Neural cell (in vitro differentiated cells): ENCODE results near the gene GBP2. TPM values are rescaled to one million over a fixed set of nuclear protein-coding genes. Genes with fewer than 3 reads are reported as not detected.

Experiments
- H2AFZ ChIP-seq: fragments of 200-600, 300-800 bp; sonication (generic), shearing (Covaris generic); 2 replicates; pipeline ENCODE4 v1.6.0; 2014; ENCODE audit warnings: low read depth, mild to moderate bottlenecking, antibody characterized with exemption, low read length, moderate library complexity
- H3F3A ChIP-seq: fragments of 200-600 bp; shearing (Covaris generic); 2 replicates; pipeline ENCODE4 v1.6.1; 2016; ENCODE audit warnings: mild to moderate bottlenecking, moderate library complexity, mixed read lengths, antibody characterized with exemption, low read length; ENCODE audit not compliant: insufficient read depth, poor library complexity, severe bottlenecking
- H3K27ac ChIP-seq: fragments of 200-600, 300-800 bp; sonication (generic), shearing (Covaris generic); 2 replicates; pipeline ENCODE4 v1.5.1; 2014; ENCODE audit warnings: mild to moderate bottlenecking, low read length, moderate library complexity
- H3K27me3 ChIP-seq: fragments of 300-800, 200-600 bp; sonication (generic), shearing (Covaris generic); 2 replicates; pipeline ENCODE4 v1.6.0; 2014; ENCODE audit warnings: mild to moderate bottlenecking, low read depth, low read length, moderate library complexity; ENCODE audit not compliant: insufficient read depth
- H3K36me3 ChIP-seq: fragments of 300-800, 200-600 bp; sonication (generic), shearing (Covaris generic); 2 replicates; pipeline ENCODE4 v1.5.1; 2014; ENCODE audit warnings: mild to moderate bottlenecking, antibody characterized with exemption, low read length, moderate library complexity; ENCODE audit not compliant: insufficient read depth
- H3K4me2 ChIP-seq: fragments of 300-800, 200-600 bp; sonication (generic), shearing (Covaris generic); 2 replicates; pipeline ENCODE4 v1.6.0; 2014; ENCODE audit warnings: mild to moderate bottlenecking, low read length
- H3K4me3 ChIP-seq: fragments of 300-800, 200-600 bp; sonication (generic), shearing (Covaris generic); 2 replicates; pipeline ENCODE4 v1.5.1; 2014; ENCODE audit warnings: mild to moderate bottlenecking, low read length, moderate library complexity
- H3K79me2 ChIP-seq: fragments of 200-600 bp; shearing (Covaris generic); replicated peaks from 2 replicates; pipeline ENCODE4 v1.6.0; 2014; ENCODE audit warnings: mild to moderate bottlenecking, low read length, moderate library complexity; ENCODE audit not compliant: insufficient read depth
- H3K9ac ChIP-seq: fragments of 300-800, 200-600 bp; sonication (generic), shearing (Covaris generic); 2 replicates; pipeline ENCODE4 v1.6.1; 2016; ENCODE audit warnings: mild to moderate bottlenecking, low read length, mixed read lengths
- H3K9me2 ChIP-seq: fragments of 200-600 bp; shearing (Covaris generic); 2 replicates; pipeline ENCODE4 v1.6.1; 2016; ENCODE audit warnings: mild to moderate bottlenecking, low read length, mixed read lengths; ENCODE audit not compliant: insufficient read depth
- H3K9me3 ChIP-seq: fragments of 200-600, 300-800 bp; sonication (generic), shearing (Covaris generic); 2 replicates; pipeline ENCODE4 v1.6.1; 2016; ENCODE audit warnings: mild to moderate bottlenecking, mixed run types, low read length, moderate library complexity, mixed read lengths
- H4K20me1 ChIP-seq: fragments of 200-600 bp; shearing (Covaris generic); 2 replicates; pipeline ENCODE4 v1.6.1; 2016; ENCODE audit warnings: mild to moderate bottlenecking, mixed run types; ENCODE audit not compliant: insufficient read depth
- EP300 ChIP-seq: fragments of 450-650 bp; conservative IDR thresholded peaks from 2 replicates; pipeline ENCODE4 v1.6.1; 2014; ENCODE audit warnings: antibody characterized with exemption, mild to moderate bottlenecking, moderate library complexity; ENCODE audit not compliant: poor library complexity, severe bottlenecking
- EZH2 ChIP-seq: fragments of 200-600, 300-800 bp; shearing (Covaris generic), sonication (generic); IDR thresholded peaks from 2 replicates; pipeline ENCODE4 v1.6.1; 2014; ENCODE audit warnings: antibody characterized with exemption, low read length, borderline replicate concordance, mild to moderate bottlenecking; ENCODE audit not compliant: insufficient read depth, poor library complexity, severe bottlenecking
- MXI1 ChIP-seq: fragments of 450-650 bp; conservative IDR thresholded peaks from 2 replicates; pipeline ENCODE4 v1.6.1; 2014; ENCODE audit warnings: antibody characterized with exemption, mild to moderate bottlenecking; ENCODE audit not compliant: poor library complexity, severe bottlenecking
- POLR2AphosphoS5 ChIP-seq: IDR thresholded peaks from 2 replicates; pipeline ENCODE4 v1.6.1; 2012
- RAD21 ChIP-seq: fragments of 450-650 bp; conservative IDR thresholded peaks from 2 replicates; pipeline ENCODE4 v1.6.1; 2014; ENCODE audit warnings: antibody characterized with exemption, mild to moderate bottlenecking, moderate library complexity
- SMC3 ChIP-seq: fragments of 450-650 bp; conservative IDR thresholded peaks from 2 replicates; pipeline ENCODE4 v1.6.1; 2014; ENCODE audit warnings: antibody characterized with exemption, mild to moderate bottlenecking, moderate library complexity; ENCODE audit not compliant: poor library complexity
- polyA plus RNA-seq: library from polyadenylated mRNA; depleted of rRNA; stranded (reverse); fragments of >200 nt; gene quantifications from 2 replicates; pipeline ENCODE4 v1.2.3, GENCODE V29; 2014
- TF ChIP-seq, protein P1 (sequence below): fragments of 450-650 bp; IDR thresholded peaks from 2 replicates; pipeline ENCODE4 v1.5.1; 2014; ENCODE audit warnings: antibody characterized with exemption, mild to moderate bottlenecking, moderate library complexity; ENCODE audit not compliant: poor library complexity, severe bottlenecking
- TF ChIP-seq, protein P2 (sequence below): IDR thresholded peaks from 2 replicates; pipeline ENCODE4 v1.6.1; 2012; ENCODE audit warnings: borderline replicate concordance

Gene GBP2
- polyA plus RNA-seq, 1 donor from 2014 or later = not detected

DNA sequence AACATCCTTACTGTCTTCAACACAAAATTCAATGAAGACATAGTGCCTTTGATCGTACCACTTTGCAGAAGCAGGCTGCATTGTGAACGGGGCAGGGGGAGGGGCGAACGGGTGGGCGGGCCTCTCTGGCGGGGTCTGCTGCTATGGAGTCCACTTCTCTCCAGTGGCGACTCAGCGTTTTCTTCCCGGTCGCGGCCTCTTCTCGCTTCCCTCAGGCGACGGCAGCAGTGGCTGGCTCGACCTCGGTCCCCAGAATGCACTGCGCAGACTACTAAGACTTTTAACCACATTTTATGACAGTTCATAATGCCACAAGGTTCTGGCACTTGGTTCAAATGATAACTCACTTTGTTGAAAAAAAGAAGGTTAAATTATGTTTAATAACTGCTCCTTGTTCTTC lies 21.2 kb downstream of the GBP2 start:
- Histone ChIP-seq H3K4me3 (no peak overlapping the region), H2AFZ (no peak overlapping the region), H3K9me2 (no peaks in the 10 kb centered on the region), H3K79me2 (no peaks in the 10 kb centered on the region), H3K27me3 (no peaks in the 10 kb centered on the region), H3K9ac (no peak overlapping the region), H3K36me3 (no peaks in the 10 kb centered on the region), H3K27ac (no peak overlapping the region), H4K20me1 (no peaks in the 10 kb centered on the region), H3F3A (no peaks in the 10 kb centered on the region), H3K4me2 (no peak overlapping the region), H3K9me3 (no peaks in the 10 kb centered on the region)
- TF ChIP-seq, protein P1, sequence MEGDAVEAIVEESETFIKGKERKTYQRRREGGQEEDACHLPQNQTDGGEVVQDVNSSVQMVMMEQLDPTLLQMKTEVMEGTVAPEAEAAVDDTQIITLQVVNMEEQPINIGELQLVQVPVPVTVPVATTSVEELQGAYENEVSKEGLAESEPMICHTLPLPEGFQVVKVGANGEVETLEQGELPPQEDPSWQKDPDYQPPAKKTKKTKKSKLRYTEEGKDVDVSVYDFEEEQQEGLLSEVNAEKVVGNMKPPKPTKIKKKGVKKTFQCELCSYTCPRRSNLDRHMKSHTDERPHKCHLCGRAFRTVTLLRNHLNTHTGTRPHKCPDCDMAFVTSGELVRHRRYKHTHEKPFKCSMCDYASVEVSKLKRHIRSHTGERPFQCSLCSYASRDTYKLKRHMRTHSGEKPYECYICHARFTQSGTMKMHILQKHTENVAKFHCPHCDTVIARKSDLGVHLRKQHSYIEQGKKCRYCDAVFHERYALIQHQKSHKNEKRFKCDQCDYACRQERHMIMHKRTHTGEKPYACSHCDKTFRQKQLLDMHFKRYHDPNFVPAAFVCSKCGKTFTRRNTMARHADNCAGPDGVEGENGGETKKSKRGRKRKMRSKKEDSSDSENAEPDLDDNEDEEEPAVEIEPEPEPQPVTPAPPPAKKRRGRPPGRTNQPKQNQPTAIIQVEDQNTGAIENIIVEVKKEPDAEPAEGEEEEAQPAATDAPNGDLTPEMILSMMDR = no peak
- no peak for TF ChIP-seq MXI1
- no peak for TF ChIP-seq POLR2AphosphoS5
- TF ChIP-seq RAD21 = no peak
- no peak for TF ChIP-seq SMC3
- no peak for TF ChIP-seq EP300
- TF ChIP-seq EZH2 = no peak
- TF ChIP-seq, protein P2, sequence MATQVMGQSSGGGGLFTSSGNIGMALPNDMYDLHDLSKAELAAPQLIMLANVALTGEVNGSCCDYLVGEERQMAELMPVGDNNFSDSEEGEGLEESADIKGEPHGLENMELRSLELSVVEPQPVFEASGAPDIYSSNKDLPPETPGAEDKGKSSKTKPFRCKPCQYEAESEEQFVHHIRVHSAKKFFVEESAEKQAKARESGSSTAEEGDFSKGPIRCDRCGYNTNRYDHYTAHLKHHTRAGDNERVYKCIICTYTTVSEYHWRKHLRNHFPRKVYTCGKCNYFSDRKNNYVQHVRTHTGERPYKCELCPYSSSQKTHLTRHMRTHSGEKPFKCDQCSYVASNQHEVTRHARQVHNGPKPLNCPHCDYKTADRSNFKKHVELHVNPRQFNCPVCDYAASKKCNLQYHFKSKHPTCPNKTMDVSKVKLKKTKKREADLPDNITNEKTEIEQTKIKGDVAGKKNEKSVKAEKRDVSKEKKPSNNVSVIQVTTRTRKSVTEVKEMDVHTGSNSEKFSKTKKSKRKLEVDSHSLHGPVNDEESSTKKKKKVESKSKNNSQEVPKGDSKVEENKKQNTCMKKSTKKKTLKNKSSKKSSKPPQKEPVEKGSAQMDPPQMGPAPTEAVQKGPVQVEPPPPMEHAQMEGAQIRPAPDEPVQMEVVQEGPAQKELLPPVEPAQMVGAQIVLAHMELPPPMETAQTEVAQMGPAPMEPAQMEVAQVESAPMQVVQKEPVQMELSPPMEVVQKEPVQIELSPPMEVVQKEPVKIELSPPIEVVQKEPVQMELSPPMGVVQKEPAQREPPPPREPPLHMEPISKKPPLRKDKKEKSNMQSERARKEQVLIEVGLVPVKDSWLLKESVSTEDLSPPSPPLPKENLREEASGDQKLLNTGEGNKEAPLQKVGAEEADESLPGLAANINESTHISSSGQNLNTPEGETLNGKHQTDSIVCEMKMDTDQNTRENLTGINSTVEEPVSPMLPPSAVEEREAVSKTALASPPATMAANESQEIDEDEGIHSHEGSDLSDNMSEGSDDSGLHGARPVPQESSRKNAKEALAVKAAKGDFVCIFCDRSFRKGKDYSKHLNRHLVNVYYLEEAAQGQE = no peak

DNA sequence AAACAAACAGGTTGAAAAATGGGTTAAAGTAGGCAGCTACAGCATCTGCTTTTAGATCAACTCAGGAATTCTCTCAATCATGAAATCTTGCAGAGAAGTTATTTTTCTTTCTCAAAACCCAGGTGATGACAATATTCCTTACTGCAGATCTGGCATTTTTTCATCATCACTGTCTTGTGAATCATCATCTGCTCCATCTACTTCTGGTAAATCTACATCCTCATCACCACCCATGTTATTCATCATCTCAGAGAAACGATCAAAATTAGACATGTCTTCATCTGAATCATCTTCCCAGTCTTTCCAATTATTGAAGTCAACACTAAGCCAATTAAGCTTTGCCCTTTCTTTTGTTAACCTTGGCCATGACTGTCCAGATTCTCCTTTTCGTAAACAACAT lies 21.8 kb downstream of the GBP2 start:
- no peak overlapping the region for H2AFZ ChIP-seq
- no peak overlapping the region for H3K27ac ChIP-seq
- H3K27me3 ChIP-seq = no peaks in the 10 kb centered on the region
- H3K36me3 ChIP-seq = no peaks in the 10 kb centered on the region
- no peak overlapping the region for H3K9ac ChIP-seq
- TF ChIP-seq, protein P2 = no peak
- no peaks in the 10 kb centered on the region for H3K79me2 ChIP-seq
- no peak overlapping the region for H3K4me3 ChIP-seq
- no peaks in the 10 kb centered on the region for H4K20me1 ChIP-seq
- no peak overlapping the region for H3K4me2 ChIP-seq
- no peaks in the 10 kb centered on the region for H3K9me2 ChIP-seq
- H3K9me3 ChIP-seq = no peaks in the 10 kb centered on the region
- H3F3A ChIP-seq = no peaks in the 10 kb centered on the region
